HUES48 (cell line): ENCODE measurements around the gene GRB2.
"Not testable (repeated sequence)": the region's sequence is repeated elsewhere in the genome, so short reads cannot be mapped to it uniquely, and the experiment has no call there.

Source experiments
- H3K27ac ChIP-seq: one replicate; pipeline ENCODE4 v1.7.0; 2013; ENCODE audit warnings: low read depth, low read length, inconsistent platforms
- H3K27me3 ChIP-seq: 2 replicates; pipeline ENCODE4 v1.6.1; 2013; ENCODE audit warnings: mild to moderate bottlenecking, low read length; ENCODE audit not compliant: control insufficient read depth, insufficient read depth
- H3K36me3 ChIP-seq: 2 replicates; pipeline ENCODE4 v1.6.1; 2013; ENCODE audit warnings: low read length; ENCODE audit not compliant: control insufficient read depth, insufficient read depth
- H3K4me1 ChIP-seq: 2 replicates; pipeline ENCODE4 v1.6.1; 2013; ENCODE audit warnings: mild to moderate bottlenecking, low read length; ENCODE audit not compliant: control insufficient read depth, insufficient read depth
- H3K4me3 ChIP-seq: 2 replicates; pipeline ENCODE4 v1.5.1; 2013; ENCODE audit warnings: mild to moderate bottlenecking, low read depth, low read length
- H3K9ac ChIP-seq: 2 replicates; pipeline ENCODE4 v1.6.1; 2013; ENCODE audit warnings: mild to moderate bottlenecking, low read depth, low read length, moderate library complexity
- H3K9me3 ChIP-seq: 2 replicates; pipeline ENCODE4 v1.6.1; 2013; ENCODE audit warnings: low read length; ENCODE audit not compliant: control insufficient read depth, insufficient read depth

The GRB2 gene

GRCh38 chr17:75348386-75349012, 57.0 kb downstream of the GRB2 start:
- Histone ChIP-seq H3K4me3 (no peak overlapping the region), H3K9ac (no peak overlapping the region), H3K27me3 (no peaks in the 10 kb centered on the region), H3K4me1 (peaks cover 49% of the 10 kb centered on the region), H3K36me3 (no peaks in the 10 kb centered on the region), H3K27ac (no peak overlapping the region), H3K9me3 (no peaks in the 10 kb centered on the region)

- Histone ChIP-seq H3K27me3 (no peaks in the 10 kb centered on the region), H3K27ac (peak overlapping the region; percentile 83), H3K9me3 (no peaks in the 10 kb centered on the region), H3K9ac (peak overlapping the region; percentile 30; the same call in 1 of the 2 replicates), H3K4me1 (peaks cover 56% of the 10 kb centered on the region), H3K36me3 (no peaks in the 10 kb centered on the region), H3K4me3 (0 out of 2 replicates have a peak overlapping the region, but pooled peaks have one; percentile 8)
Measured at GRCh38 chr17:75346906-75347305, 58.6 kb downstream of the GRB2 start.

GRCh38 chr17:75346368-75346767, 59.1 kb downstream of the GRB2 start:
- Histone ChIP-seq H3K27ac (peak overlapping the region; percentile 83), H3K4me1 (peaks cover 56% of the 10 kb centered on the region), H3K9ac (peak overlapping the region; percentile 30; the same call in 1 of the 2 replicates)
- H3K9me3 ChIP-seq, H3K27me3 ChIP-seq, H3K36me3 ChIP-seq, H3K4me3 ChIP-seq: not testable (repeated sequence)

- H3K27me3 ChIP-seq = no peaks in the 10 kb centered on the region
- no peaks in the 10 kb centered on the region for H3K36me3 ChIP-seq
- peaks cover 53% of the 10 kb centered on the region for H3K4me1 ChIP-seq
- no peaks in the 10 kb centered on the region for H3K9me3 ChIP-seq
- H3K4me3 ChIP-seq = peak overlapping the region; percentile 44
- H3K27ac ChIP-seq = peak overlapping the region; percentile 83
- H3K9ac ChIP-seq = no peak overlapping the region
Measured at GRCh38 chr17:75345514-75346167, 59.8 kb downstream of the GRB2 start.

GRCh38 chr17:75344666-75345065, 60.8 kb downstream of the GRB2 start:
- Histone ChIP-seq H3K9ac (0 out of 2 replicates have a peak overlapping the region, but pooled peaks have one; percentile 8), H3K4me3 (peak overlapping the region; percentile 30), H3K36me3 (no peaks in the 10 kb centered on the region), H3K9me3 (no peaks in the 10 kb centered on the region), H3K27ac (peak overlapping the region; percentile 83), H3K4me1 (peaks cover 54% of the 10 kb centered on the region), H3K27me3 (no peaks in the 10 kb centered on the region)

GRCh38 chr17:75342996-75343395, 62.5 kb downstream of the GRB2 start:
- H3K27me3 ChIP-seq = no peaks in the 10 kb centered on the region
- no peak overlapping the region for H3K4me3 ChIP-seq
- no peak overlapping the region for H3K27ac ChIP-seq
- H3K9ac ChIP-seq = no peak overlapping the region
- H3K36me3 ChIP-seq = no peaks in the 10 kb centered on the region
- no peaks in the 10 kb centered on the region for H3K9me3 ChIP-seq
- peaks cover 54% of the 10 kb centered on the region for H3K4me1 ChIP-seq

- Histone ChIP-seq H3K36me3 (no peaks in the 10 kb centered on the region), H3K9ac (no peak overlapping the region), H3K27ac (peak overlapping the region; percentile 46), H3K4me1 (peaks cover 46% of the 10 kb centered on the region), H3K27me3 (no peaks in the 10 kb centered on the region), H3K4me3 (no peak overlapping the region), H3K9me3 (no peaks in the 10 kb centered on the region)
Measured at GRCh38 chr17:75341784-75342486, 63.5 kb downstream of the GRB2 start.

- H3K9ac ChIP-seq = no peak overlapping the region
- peaks cover 37% of the 10 kb centered on the region for H3K4me1 ChIP-seq
- H3K36me3 ChIP-seq = no peaks in the 10 kb centered on the region
- no peak overlapping the region for H3K4me3 ChIP-seq
- no peaks in the 10 kb centered on the region for H3K27me3 ChIP-seq
- peak overlapping the region; percentile 2 for H3K27ac ChIP-seq
- no peaks in the 10 kb centered on the region for H3K9me3 ChIP-seq
Measured at GRCh38 chr17:75340631-75341030, 64.8 kb downstream of the GRB2 start.

GRCh38 chr17:75339971-75340370, 65.5 kb downstream of the GRB2 start:
- no peak overlapping the region for H3K4me3 ChIP-seq
- peaks cover 37% of the 10 kb centered on the region for H3K4me1 ChIP-seq
- no peaks in the 10 kb centered on the region for H3K27me3 ChIP-seq
- H3K27ac ChIP-seq = peak overlapping the region; percentile 2
- H3K9me3 ChIP-seq = no peaks in the 10 kb centered on the region
- no peaks in the 10 kb centered on the region for H3K36me3 ChIP-seq
- H3K9ac ChIP-seq = no peak overlapping the region

GRCh38 chr17:75338335-75338734, 67.1 kb downstream of the GRB2 start:
- Histone ChIP-seq H3K36me3 (no peaks in the 10 kb centered on the region), H3K27me3 (no peaks in the 10 kb centered on the region), H3K9me3 (no peaks in the 10 kb centered on the region), H3K27ac (no peak overlapping the region), H3K9ac (no peak overlapping the region), H3K4me3 (no peak overlapping the region), H3K4me1 (peaks cover 24% of the 10 kb centered on the region)

- Histone ChIP-seq H3K9ac (no peak overlapping the region), H3K27me3 (no peaks in the 10 kb centered on the region), H3K4me3 (no peak overlapping the region), H3K36me3 (0 out of 2 replicates have a peak, but pooled peaks cover 4% of the 10 kb centered on the region), H3K4me1 (peaks cover 11% of the 10 kb centered on the region), H3K9me3 (no peaks in the 10 kb centered on the region), H3K27ac (no peak overlapping the region)
Measured at GRCh38 chr17:75335315-75335714, 70.2 kb downstream of the GRB2 start.
